PC-9 (cell line): ENCODE results near the gene HTRA3. TPM values are rescaled to one million over a fixed set of nuclear protein-coding genes. Genes with fewer than 3 reads are reported as not detected.
"Not testable (repeated sequence)": the region's sequence is repeated elsewhere in the genome, so short reads cannot be mapped to it uniquely, and the experiment has no call there.

Source experiments
- BruUV-seq: library from RNA; stranded (reverse); fragments of 400-500 nt; replicated peaks from 2 replicates; lab custom pipeline; 2021; lab: Mats Ljungman, UMichigan
- CTCF ChIA-PET: fragments of 300-600 bp; sonication (Branson Sonifier 250); formaldehyde crosslinking; loops from one replicate; lab custom pipeline; 2022; ENCODE audit warnings: antibody characterized with exemption; lab: Charles Lee
- POLR2A ChIA-PET: fragments of 300-600 bp; sonication (Branson Sonifier 250); formaldehyde crosslinking; loops from one replicate; lab custom pipeline; 2022; ENCODE audit warnings: antibody characterized with exemption; ENCODE audit not compliant: unreplicated experiment; lab: Charles Lee
- DNase-seq, 2 experiments: peaks; one replicate each; pipeline versions ENCODE4 v3.0.0 to v3.0.0-alpha.2; 2015 to 2022; ENCODE audit warnings: mixed read lengths in 1 of 2
- H2AFZ ChIP-seq: fragments of 200-600 bp; sonication (generic); 2 replicates; pipeline ENCODE4 v1.8.1; 2017; ENCODE audit warnings: antibody characterized with exemption
- H3F3A ChIP-seq: fragments of 200-600 bp; sonication (generic); 2 replicates; pipeline ENCODE4 v1.8.1; 2017; ENCODE audit warnings: antibody characterized with exemption, mild to moderate bottlenecking, low read depth; ENCODE audit not compliant: insufficient read depth
- H3K27ac ChIP-seq: fragments of 200-600 bp; sonication (generic); 2 replicates; pipeline ENCODE4 v1.6.1; 2016; ENCODE audit warnings: mixed run types
- H3K27me3 ChIP-seq: fragments of 200-600 bp; sonication (generic); 2 replicates; pipeline ENCODE4 v1.6.1; 2016; ENCODE audit warnings: low read depth, mixed run types; ENCODE audit not compliant: insufficient read depth
- H3K36me3 ChIP-seq: fragments of 200-600 bp; sonication (generic); 2 replicates; pipeline ENCODE4 v1.6.1; 2016; ENCODE audit warnings: low read depth, mixed run types
- H3K4me1 ChIP-seq: fragments of 200-600 bp; sonication (generic); replicated peaks from 2 replicates; pipeline ENCODE4 v1.6.1; 2016; ENCODE audit warnings: mixed run types; ENCODE audit not compliant: insufficient read depth
- H3K4me2 ChIP-seq: fragments of 200-600 bp; sonication (generic); 2 replicates; pipeline ENCODE4 v1.6.1; 2017; ENCODE audit warnings: mixed run types
- H3K4me3 ChIP-seq: fragments of 200-600 bp; sonication (generic); 2 replicates; pipeline ENCODE4 v1.6.1; 2016; ENCODE audit warnings: mixed run types
- H3K79me2 ChIP-seq: fragments of 200-600 bp; sonication (generic); 2 replicates; pipeline ENCODE4 v1.6.1; 2017; ENCODE audit warnings: low read depth, mixed run types
- H3K9me2 ChIP-seq: fragments of 200-600 bp; sonication (generic); 2 replicates; pipeline ENCODE4 v1.8.1; 2017; ENCODE audit warnings: mild to moderate bottlenecking; ENCODE audit not compliant: insufficient read depth
- H3K9me3 ChIP-seq: fragments of 200-600 bp; sonication (generic); 2 replicates; pipeline ENCODE4 v1.8.1; 2016; ENCODE audit warnings: low read depth; ENCODE audit not compliant: insufficient read depth
- H4K20me1 ChIP-seq: fragments of 200-600 bp; sonication (generic); 2 replicates; pipeline ENCODE4 v1.8.1; 2017; ENCODE audit not compliant: insufficient read depth
- CTCF ChIP-seq: fragments of 200-600 bp; sonication (generic); conservative IDR thresholded peaks from 2 replicates; pipeline ENCODE4 v1.6.1; 2017; ENCODE audit warnings: mixed run types, antibody characterized with exemption, mild to moderate bottlenecking, moderate library complexity
- EZH2 ChIP-seq: fragments of 200-600 bp; sonication (generic); IDR thresholded peaks from 2 replicates; pipeline ENCODE4 v1.8.0; 2017; ENCODE audit warnings: antibody characterized with exemption, low read depth
- intact Hi-C: fragments of 100-400 bp; cut with micrococcal nuclease; formaldehyde crosslinking; loops from one replicate; pipeline ENCODE4 v1.10.0; 2022; ENCODE audit not compliant: unreplicated experiment
- total RNA-seq: library from RNA; stranded (reverse); gene quantifications from 2 replicates; pipeline ENCODE4 v1.2.3, GENCODE V29; 2021

HTRA3 gene
- total RNA-seq, 1 experiment from 2014 or later = 14.1 TPM

- Histone ChIP-seq H4K20me1 (no peaks in the 10 kb centered on the region), H3K79me2 (no peaks in the 10 kb centered on the region), H3K4me2 (no peak overlapping the region), H3F3A (no peaks in the 10 kb centered on the region), H3K36me3 (no peaks in the 10 kb centered on the region), H3K4me3 (no peak overlapping the region), H3K4me1 (0 out of 2 replicates have a peak, but pooled peaks cover 2% of the 10 kb centered on the region), H2AFZ (no peak overlapping the region), H3K27ac (no peak overlapping the region), H3K9me3 (no peaks in the 10 kb centered on the region), H3K9me2 (no peaks in the 10 kb centered on the region), H3K27me3 (no peaks in the 10 kb centered on the region)
- no peak for TF ChIP-seq CTCF
- ChIA-PET CTCF (no interaction called here), POLR2A (no interaction called here)
- no peak for DNase-seq
- intact Hi-C loops = no loop called here
- no TSS peak for BruUV-seq
These were observed 78.5 kb downstream of the HTRA3 start for GRCh38 chr4:8348071-8348470.

- H3K4me2 ChIP-seq, H3K36me3 ChIP-seq, H2AFZ ChIP-seq, H3K27ac ChIP-seq, POLR2A ChIA-PET, H3K9me3 ChIP-seq, H3K9me2 ChIP-seq, DNase-seq, H3K79me2 ChIP-seq, H3K27me3 ChIP-seq, H4K20me1 ChIP-seq, BruUV-seq, CTCF ChIA-PET, H3K4me3 ChIP-seq, intact Hi-C loops, H3F3A ChIP-seq: not testable (repeated sequence)
- peaks cover 14% of the 10 kb centered on the region for H3K4me1 ChIP-seq
These were observed 79.7 kb downstream of the HTRA3 start for GRCh38 chr4:8349236-8349635.

- TF ChIP-seq CTCF = no peak
- no peak for TF ChIP-seq EZH2
- Histone ChIP-seq H3F3A (peaks cover 8% of the 10 kb centered on the region), H3K4me2 (no peak overlapping the region), H3K4me1 (peaks cover 19% of the 10 kb centered on the region), H3K79me2 (no peaks in the 10 kb centered on the region), H4K20me1 (no peaks in the 10 kb centered on the region), H3K9me2 (no peaks in the 10 kb centered on the region), H2AFZ (no peak overlapping the region), H3K9me3 (no peaks in the 10 kb centered on the region), H3K27ac (no peak overlapping the region), H3K27me3 (no peaks in the 10 kb centered on the region), H3K4me3 (no peak overlapping the region), H3K36me3 (no peaks in the 10 kb centered on the region)
- BruUV-seq = no TSS peak
- CTCF ChIA-PET = no interaction called here
- intact Hi-C loops = loop anchor here (5.0 kb wide), 1 partner anchor 47 kb away; no protein-coding TSS in a partner anchor
- DNase-seq = no peak
- POLR2A ChIA-PET = no interaction called here
These were observed 80.2 kb downstream of the HTRA3 start for GRCh38 chr4:8349664-8350236.

- no peak for DNase-seq
- Histone ChIP-seq H4K20me1 (no peaks in the 10 kb centered on the region), H3K36me3 (no peaks in the 10 kb centered on the region), H3K9me2 (no peaks in the 10 kb centered on the region), H3K27ac (no peak overlapping the region), H3K4me1 (peaks cover 23% of the 10 kb centered on the region), H3F3A (peaks cover 12% of the 10 kb centered on the region), H3K4me2 (no peak overlapping the region), H3K4me3 (no peak overlapping the region), H3K79me2 (no peaks in the 10 kb centered on the region), H3K9me3 (no peaks in the 10 kb centered on the region), H2AFZ (no peak overlapping the region), H3K27me3 (no peaks in the 10 kb centered on the region)
- TF ChIP-seq CTCF (no peak), EZH2 (no peak)
- ChIA-PET POLR2A (no interaction called here), CTCF (no interaction called here)
- BruUV-seq = no TSS peak
- intact Hi-C loops = loop anchor here (5.0 kb wide), 1 partner anchor 48 kb away; no protein-coding TSS in a partner anchor
These were observed 80.8 kb downstream of the HTRA3 start for GRCh38 chr4:8350352-8350751.
